Large intestine (tissue), 3 donors: Measurements from ENCODE around the gene TBC1D24. TPM values are rescaled to one million over a fixed set of nuclear protein-coding genes. Genes with fewer than 3 reads are reported as not detected.

ENCODE experiments used
- DNase-seq, 2 donors: peaks; one replicate each; pipeline versions ENCODE4 v3.0.0 to v3.0.0-alpha.2; 2013
- H3K27ac ChIP-seq: one replicate; pipeline ENCODE4 v1.5.1; 2013; ENCODE audit warnings: low read length
- H3K27me3 ChIP-seq: 2 replicates; pipeline ENCODE4 v1.6.1; 2013; ENCODE audit warnings: low read length; ENCODE audit not compliant: control insufficient read depth, insufficient read depth
- H3K36me3 ChIP-seq: 2 replicates; pipeline ENCODE4 v1.6.1; 2013; ENCODE audit warnings: low read length; ENCODE audit not compliant: control insufficient read depth, insufficient read depth
- H3K4me1 ChIP-seq: one replicate; pipeline ENCODE4 v1.6.1; 2013; ENCODE audit warnings: low read length; ENCODE audit not compliant: control insufficient read depth, insufficient read depth
- H3K4me3 ChIP-seq: one replicate; pipeline ENCODE4 v1.5.1; 2013; ENCODE audit warnings: low read length
- H3K9me3 ChIP-seq: one replicate; pipeline ENCODE4 v1.6.1; 2013; ENCODE audit warnings: mild to moderate bottlenecking, low read depth, low read length, moderate library complexity; ENCODE audit not compliant: control insufficient read depth
- WGBS: methylation state at CpG from one replicate; pipeline ENCODE4 v1.1.5; 2013; ENCODE audit warnings: low lambda C conversion rate; ENCODE audit not compliant: insufficient coverage; 5-methylcytosine and 5-hydroxymethylcytosine counted together
- polyA plus RNA-seq: library from polyadenylated mRNA; unstranded; fragments of 120-200 nt; gene quantifications from one replicate; pipeline ENCODE4 v1.2.1, GENCODE V29; 2013

Gene TBC1D24
- polyA plus RNA-seq, 1 donor: 15.1 TPM

DNA sequence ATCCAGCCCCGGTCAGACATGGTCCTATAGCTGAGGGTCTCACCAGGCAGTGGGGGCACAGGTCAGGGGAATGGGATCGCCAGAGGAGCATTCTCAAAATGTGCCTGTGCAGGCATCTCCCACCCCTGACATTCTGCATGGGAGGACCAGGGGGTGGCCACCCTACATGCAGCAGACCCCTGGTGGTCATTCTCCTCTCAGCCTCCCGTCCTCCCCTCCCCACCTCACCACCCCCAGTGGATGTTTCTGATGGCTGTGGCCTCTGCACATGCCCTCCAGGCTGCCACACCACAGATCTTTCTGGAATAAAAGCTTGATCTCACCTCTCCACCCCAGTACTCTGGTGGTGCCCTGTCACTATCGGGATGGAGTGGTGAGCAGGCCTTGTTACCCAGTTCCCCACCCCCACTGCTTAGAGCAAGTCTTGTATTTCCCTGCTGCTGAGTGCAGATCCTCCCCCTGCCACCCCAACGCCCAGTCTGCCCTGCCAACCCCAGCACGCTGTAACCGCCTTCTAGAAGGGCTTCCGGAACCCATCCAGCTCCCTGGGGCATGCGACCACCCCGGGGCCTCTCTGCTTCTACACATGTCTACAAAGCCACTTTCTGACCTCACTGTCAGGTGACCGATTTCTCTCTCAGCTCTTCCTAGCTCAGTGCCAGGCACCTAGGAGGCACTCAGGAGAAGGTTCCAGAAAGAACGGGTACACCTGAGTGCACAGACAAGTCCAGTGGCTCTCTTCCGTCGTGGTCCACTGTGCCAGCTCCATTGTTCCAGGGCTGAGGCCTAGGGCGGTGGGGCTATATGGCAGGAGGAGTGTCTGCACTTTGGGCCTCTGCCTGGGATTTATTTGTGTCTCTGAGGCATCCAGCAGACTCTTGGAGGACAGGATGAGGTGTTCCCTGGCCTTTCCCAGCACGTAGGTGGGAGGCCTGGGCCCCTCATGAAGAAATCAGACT is 9.3 kb downstream of the TBC1D24 start:
- WGBS: no CpG with 5 or more reads among the region's 16 CpGs
- DNase-seq: no peak
- peaks cover 25% of the 10 kb centered on the region for H3K4me1 ChIP-seq
- H3K4me3 ChIP-seq: no peak overlapping the region
- peak overlapping the region; percentile 23 for H3K27ac ChIP-seq
- peaks cover 4% of the 10 kb centered on the region for H3K36me3 ChIP-seq
- H3K27me3 ChIP-seq: no peaks in the 10 kb centered on the region
- H3K9me3 ChIP-seq: no peaks in the 10 kb centered on the region

DNA sequence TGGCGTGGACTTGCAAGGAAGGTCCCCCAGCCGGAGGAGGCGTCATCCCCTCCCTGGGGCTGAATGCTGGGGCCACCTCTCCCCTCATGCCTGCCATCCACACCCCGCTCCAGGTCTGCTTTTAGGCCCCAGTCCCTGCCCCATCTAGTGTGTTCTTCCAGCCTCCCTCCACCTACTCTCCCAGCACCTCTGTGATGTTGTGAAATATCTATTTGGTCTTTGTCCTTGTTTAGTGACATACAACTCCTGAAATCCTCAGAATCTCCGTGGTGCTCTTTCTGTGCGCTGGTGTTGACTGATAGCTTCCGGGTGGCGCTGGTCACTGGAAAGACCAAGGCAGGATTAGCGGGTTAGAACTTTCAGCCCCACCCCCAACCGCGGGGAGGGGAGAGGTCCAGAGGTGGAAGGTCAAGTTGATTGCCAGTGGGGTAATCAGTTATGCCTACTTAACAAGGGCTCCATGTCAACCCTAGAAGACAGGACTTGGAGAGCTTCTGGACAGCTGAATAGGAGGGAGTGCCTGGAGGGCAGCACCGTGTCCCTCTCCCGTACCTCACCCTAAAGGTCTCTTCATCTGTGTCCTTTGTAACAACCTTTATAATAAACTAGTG is 10.1 kb downstream of the TBC1D24 start:
- Histone ChIP-seq H3K4me3 (no peak overlapping the region), H3K27ac (peak overlapping the region; percentile 23), H3K4me1 (peaks cover 25% of the 10 kb centered on the region), H3K9me3 (no peaks in the 10 kb centered on the region), H3K27me3 (no peaks in the 10 kb centered on the region), H3K36me3 (peaks cover 4% of the 10 kb centered on the region)
- WGBS: no CpG with 5 or more reads among the region's 13 CpGs
- DNase-seq: peak in 1 of 2 donors; percentile 66

DNA sequence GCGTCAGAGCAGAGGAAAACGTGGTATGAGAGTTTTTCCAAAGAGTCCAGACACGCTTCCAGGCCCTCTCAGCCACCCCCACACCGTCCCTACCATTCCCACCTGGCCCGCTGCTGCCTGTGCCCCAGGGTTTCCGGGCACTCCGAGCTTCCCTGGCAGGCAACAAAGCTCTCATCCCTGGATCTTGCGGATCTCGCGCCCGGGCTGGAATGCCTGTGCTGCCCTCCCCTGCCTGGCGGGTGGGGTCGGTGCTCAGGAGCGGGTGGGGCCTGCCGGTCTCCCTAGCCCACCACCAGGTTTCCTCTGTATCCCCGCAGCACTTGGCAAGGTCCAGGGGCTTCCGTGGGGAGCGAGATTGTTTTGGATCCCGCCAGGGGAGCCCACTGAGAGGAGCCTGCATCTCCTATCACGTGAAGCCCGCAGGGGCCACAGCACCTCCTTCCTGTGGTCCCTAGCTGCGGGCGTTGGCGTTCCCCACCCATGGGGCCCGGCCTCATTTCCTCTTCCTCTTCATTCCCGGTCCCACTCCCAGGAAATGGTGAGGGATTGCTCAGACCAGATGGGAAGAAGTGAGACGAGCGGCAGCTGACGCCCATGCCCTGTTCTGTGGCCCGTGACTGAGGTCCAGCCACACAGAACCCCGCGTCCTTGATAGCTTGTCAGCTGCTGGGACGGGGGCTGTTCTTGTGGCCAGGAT is 11.0 kb downstream of the TBC1D24 start:
- WGBS: no CpG with 5 or more reads among the region's 33 CpGs
- Histone ChIP-seq H3K27me3 (no peaks in the 10 kb centered on the region), H3K4me1 (peaks cover 25% of the 10 kb centered on the region), H3K36me3 (peaks cover 11% of the 10 kb centered on the region), H3K4me3 (no peak overlapping the region), H3K27ac (no peak overlapping the region), H3K9me3 (no peaks in the 10 kb centered on the region)
- DNase-seq: no peak

DNA sequence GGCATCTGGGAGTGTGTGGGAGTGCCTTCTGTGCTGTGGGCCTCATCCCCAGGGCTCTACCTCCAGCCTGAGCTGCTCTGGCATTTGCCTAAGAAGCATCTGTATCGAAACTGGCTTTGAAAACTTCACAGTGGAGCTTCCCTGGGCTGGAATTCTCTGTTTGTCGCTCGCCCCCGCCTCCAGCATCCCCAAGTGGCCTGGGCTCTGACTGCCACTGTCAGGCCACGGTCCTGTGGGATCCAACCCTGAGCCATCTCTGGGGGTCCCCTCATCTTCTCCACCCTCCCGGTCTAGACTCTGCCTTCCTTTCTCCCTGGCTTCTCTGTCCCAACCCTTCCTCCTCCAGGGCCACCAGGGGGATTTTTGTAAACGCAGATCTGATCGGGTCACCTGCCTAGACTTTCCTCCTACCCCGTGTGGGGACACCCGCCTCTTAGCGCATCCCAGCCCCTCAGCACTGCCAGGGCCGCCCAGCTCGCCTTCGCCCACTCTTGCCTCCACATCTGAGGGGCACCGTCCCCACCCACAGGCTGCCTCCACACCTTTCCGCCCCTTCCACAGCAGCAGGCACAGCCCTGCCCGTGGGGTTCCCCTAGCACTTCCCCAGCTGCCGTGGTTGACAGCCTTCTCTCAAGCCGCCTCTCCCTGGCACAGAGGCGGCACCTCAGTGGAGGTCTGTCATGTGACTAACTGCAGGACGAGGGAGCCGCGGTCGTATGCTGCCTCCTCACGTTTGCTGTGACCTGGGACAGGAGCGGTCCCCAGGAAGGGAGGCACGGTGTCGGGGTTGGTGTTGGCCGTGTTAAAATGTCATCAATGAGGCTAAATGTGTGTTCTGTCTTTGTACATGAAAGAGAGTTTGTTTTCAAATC is 12.0 kb downstream of the TBC1D24 start:
- no CpG with 5 or more reads among the region's 29 CpGs for WGBS
- no peak overlapping the region for H3K4me3 ChIP-seq
- H3K4me1 ChIP-seq: peaks cover 28% of the 10 kb centered on the region
- peak in 1 of 2 donors; percentile 31 for DNase-seq
- H3K9me3 ChIP-seq: no peaks in the 10 kb centered on the region
- H3K36me3 ChIP-seq: peaks cover 11% of the 10 kb centered on the region
- no peak overlapping the region for H3K27ac ChIP-seq
- H3K27me3 ChIP-seq: no peaks in the 10 kb centered on the region

DNA sequence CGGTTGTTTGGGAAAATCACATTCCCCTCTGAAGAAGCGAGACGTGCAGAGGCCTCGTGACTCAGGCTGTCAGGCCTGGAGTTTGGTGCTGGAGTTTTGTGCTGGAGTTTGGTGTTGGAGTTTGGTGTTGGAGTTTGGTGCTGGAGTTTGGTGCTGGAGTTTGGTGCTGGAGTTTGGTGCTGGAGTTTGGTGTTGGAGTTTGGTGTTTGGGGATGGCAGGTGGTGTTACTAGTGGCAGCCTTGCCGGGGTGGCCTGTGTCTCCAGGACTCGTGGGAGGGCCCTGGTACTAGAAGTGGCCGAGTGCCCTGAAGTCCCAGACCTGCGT is 12.6 kb downstream of the TBC1D24 start:
- Histone ChIP-seq H3K9me3 (no peaks in the 10 kb centered on the region), H3K27me3 (no peaks in the 10 kb centered on the region), H3K4me1 (peaks cover 34% of the 10 kb centered on the region), H3K4me3 (no peak overlapping the region), H3K36me3 (peaks cover 11% of the 10 kb centered on the region), H3K27ac (no peak overlapping the region)
- DNase-seq: no peak
- WGBS: no CpG with 5 or more reads among the region's 8 CpGs

DNA sequence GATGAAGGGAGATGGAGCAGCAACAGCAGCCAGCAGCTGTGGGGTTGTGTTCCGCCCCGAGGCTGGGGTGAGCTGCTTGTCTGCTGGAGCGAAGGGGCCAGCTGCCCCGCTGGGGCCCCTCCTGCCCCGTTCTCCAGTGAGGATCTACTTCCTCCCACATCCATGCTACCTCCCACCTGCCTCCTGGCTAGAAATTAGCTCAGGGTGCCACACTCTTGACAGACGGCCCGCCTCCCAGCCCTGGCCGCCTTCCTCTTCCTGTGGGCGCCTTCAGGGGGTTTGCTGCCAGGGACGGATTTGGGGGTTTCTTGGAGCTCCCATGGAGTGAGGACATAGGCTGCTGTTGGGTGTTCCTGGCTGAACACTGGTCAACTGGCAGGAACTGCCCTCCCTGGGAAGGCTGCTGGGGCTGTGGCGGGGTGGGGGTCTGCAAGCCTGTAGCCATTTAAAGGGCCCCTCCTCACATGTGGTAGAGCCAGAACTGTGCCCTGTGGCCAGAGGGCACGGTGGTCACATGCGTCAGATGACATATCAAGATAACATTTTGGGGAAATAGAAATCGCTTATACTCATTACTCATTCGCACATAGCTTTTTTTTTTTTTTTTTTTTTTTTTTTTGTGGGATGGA is 13.1 kb downstream of the TBC1D24 start:
- no CpG with 5 or more reads among the region's 15 CpGs for WGBS

DNA sequence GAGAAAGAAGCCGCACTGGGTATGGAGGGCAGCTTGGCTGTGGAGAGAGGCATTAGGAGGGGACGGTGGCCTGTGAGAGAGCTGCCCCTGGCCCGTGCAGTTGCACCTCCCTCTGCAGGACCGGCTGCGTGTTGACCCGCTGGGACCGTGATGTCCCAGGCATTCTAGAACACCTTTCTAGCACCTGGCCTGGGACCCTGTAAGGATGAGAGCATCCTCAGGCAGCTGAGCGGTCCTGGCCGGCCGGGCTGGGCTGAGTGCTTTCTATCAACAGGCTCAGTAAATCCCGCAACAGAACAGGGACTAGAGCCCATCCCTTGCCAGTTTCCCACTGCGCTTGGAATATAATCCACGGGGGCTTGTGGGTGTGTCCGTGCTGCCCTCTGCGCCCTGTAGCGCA is 14.7 kb downstream of the TBC1D24 start:
- H3K9me3 ChIP-seq: no peaks in the 10 kb centered on the region
- H3K36me3 ChIP-seq: peaks cover 16% of the 10 kb centered on the region
- peaks cover 27% of the 10 kb centered on the region for H3K4me1 ChIP-seq
- no CpG with 5 or more reads among the region's 16 CpGs for WGBS
- H3K27ac ChIP-seq: no peak overlapping the region
- H3K27me3 ChIP-seq: no peaks in the 10 kb centered on the region
- no peak overlapping the region for H3K4me3 ChIP-seq
- DNase-seq: no peak

More for the DNA sequence above, 13.1 kb downstream of the TBC1D24 start:
- Histone ChIP-seq H3K9me3 (no peaks in the 10 kb centered on the region), H3K27me3 (no peaks in the 10 kb centered on the region), H3K36me3 (peaks cover 11% of the 10 kb centered on the region), H3K27ac (no peak overlapping the region), H3K4me3 (no peak overlapping the region), H3K4me1 (peaks cover 35% of the 10 kb centered on the region)
- DNase-seq: no peak

DNA sequence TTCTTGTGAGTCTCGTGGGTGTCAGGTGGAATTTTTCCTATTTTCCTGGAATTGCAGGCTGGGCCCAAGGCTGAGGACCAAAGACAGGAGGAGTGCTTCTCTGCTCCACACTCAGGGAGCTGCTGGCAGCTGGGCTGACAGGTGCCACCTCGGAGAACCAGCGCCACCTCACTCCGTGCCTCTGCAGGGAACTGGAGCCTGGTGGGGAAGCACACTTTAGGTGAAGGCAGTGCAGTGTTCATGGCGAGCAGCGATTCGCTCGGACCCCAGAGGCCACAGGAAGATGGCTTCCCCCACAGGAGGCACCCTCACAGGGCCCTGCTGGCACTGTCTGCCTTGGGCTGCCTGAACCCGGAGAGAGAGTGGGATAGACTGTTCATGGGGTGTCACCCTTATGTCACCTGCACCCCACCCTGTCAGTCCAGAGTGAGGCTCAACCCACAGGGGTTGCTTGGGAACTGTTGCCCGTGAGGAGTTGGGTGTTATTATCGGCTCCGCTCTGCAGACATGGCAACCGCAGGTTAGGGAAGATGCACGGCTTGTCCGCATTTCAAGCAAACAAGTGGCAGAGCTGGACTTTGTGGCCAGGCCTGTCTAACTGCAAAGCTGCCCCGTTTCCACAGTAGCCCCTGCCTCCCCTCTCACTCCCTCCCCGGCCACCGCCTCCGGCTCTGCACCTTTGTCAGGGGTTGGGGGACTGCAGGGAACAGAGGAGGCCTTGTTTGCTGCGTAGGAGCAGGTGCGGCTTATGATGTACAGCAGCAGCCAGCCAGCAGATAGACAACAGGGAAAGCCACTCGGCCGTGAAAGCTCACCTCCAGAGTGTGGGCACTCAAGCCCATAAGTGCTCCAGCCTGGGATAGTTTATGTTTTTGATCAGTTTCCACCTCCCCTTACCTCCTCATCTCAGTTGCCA is 15.5 kb downstream of the TBC1D24 start:
- no peak for DNase-seq
- no peaks in the 10 kb centered on the region for H3K27me3 ChIP-seq
- peaks cover 18% of the 10 kb centered on the region for H3K4me1 ChIP-seq
- no CpG with 5 or more reads among the region's 23 CpGs for WGBS
- H3K36me3 ChIP-seq: peaks cover 16% of the 10 kb centered on the region
- H3K27ac ChIP-seq: no peak overlapping the region
- H3K9me3 ChIP-seq: no peaks in the 10 kb centered on the region
- no peak overlapping the region for H3K4me3 ChIP-seq

GRCh38 chr16:2492292-2492691 is 17.4 kb downstream of the TBC1D24 start:
- Histone ChIP-seq H3K9me3 (no peaks in the 10 kb centered on the region), H3K27me3 (no peaks in the 10 kb centered on the region), H3K27ac (no peak overlapping the region), H3K4me3 (no peak overlapping the region), H3K36me3 (peaks cover 25% of the 10 kb centered on the region), H3K4me1 (peaks cover 13% of the 10 kb centered on the region)
- peak in 1 of 2 donors; percentile 34 for DNase-seq
- whole genome bisulfite sequencing: no CpG with 5 or more reads among the region's 13 CpGs
